Bronchial epithelial cell (primary cell): ENCODE measurements around the gene GAS2. TPM values are rescaled to one million over a fixed set of nuclear protein-coding genes. Genes with fewer than 3 reads are reported as not detected.

ENCODE experiments used
- DNase-seq: peaks from one replicate; pipeline ENCODE4 v3.0.0-alpha.2; 2010; ENCODE audit warnings: low read depth
- FAIRE-seq: peaks from 2 replicates; lab custom pipeline; 2011; peaks lifted over from hg19 to GRCh38; lab: Jason Lieb, UNC
- H3K27me3 ChIP-seq: 2 replicates; pipeline ENCODE4 v1.5.1; 2011; ENCODE audit warnings: low read length; ENCODE audit not compliant: control insufficient read depth, insufficient read depth
- H3K36me3 ChIP-seq: 2 replicates; pipeline ENCODE4 v1.5.1; 2011; ENCODE audit warnings: low read length; ENCODE audit not compliant: control insufficient read depth, insufficient read depth
- H3K4me3 ChIP-seq: 2 replicates; pipeline ENCODE4 v1.5.1; 2011; ENCODE audit warnings: mild to moderate bottlenecking, low read depth, low read length, control low read depth
- total RNA-seq: library from RNA; depleted of rRNA; stranded (reverse); fragments of >200 nt; gene quantifications from 2 replicates; pipeline ENCODE4 v1.2.1, GENCODE V29; 2014
- TF ChIP-seq, protein P1 (sequence below): IDR thresholded peaks from 2 replicates; pipeline ENCODE4 v1.5.1; 2011; ENCODE audit warnings: mild to moderate bottlenecking, moderate library complexity, low read length, control low read depth, inconsistent platforms; ENCODE audit not compliant: insufficient read depth, severe bottlenecking

GAS2 gene
- total RNA-seq, 1 donor from 2014 or later, result 1.1 TPM

DNA sequence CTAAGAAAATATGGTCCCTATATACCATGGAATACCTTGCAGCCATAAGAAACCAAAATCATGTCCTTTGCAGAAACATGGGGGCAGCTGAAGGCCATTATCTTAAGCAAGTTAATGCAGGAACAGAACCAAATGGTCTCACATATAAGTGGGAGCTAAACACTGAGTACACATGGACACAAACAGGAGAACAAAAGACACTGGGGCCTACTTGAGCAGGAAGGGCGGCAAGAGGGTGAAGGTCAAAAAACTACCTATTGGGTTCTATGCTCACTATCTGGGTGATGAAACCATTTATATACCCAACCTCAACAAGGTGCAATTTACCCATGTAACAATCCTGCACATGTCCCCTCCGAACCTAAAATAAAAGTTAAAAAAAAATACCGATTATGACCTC lies 22.5 kb downstream of the GAS2 start:
- FAIRE-seq, result no peak
- H3K4me3 ChIP-seq, result no peak overlapping the region

DNA sequence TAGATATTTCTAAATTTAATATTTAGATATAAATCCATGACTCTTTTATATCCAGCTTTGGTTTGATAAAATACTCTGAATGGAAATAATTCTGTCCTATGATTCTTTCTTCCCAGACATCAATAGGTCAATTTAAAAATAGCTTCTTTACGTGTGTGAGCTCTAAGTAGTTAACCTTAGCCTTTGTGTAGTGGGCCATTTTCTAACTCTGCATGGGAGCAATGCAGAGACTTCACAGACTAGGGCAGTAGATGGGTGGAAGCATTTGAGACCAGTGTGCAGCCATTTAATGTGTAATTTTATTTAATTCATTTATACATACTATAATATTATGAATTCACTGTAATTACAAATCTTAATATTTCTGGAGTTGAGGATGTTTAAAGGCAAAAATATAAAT lies 23.8 kb downstream of the GAS2 start:
- TF ChIP-seq, protein P1, sequence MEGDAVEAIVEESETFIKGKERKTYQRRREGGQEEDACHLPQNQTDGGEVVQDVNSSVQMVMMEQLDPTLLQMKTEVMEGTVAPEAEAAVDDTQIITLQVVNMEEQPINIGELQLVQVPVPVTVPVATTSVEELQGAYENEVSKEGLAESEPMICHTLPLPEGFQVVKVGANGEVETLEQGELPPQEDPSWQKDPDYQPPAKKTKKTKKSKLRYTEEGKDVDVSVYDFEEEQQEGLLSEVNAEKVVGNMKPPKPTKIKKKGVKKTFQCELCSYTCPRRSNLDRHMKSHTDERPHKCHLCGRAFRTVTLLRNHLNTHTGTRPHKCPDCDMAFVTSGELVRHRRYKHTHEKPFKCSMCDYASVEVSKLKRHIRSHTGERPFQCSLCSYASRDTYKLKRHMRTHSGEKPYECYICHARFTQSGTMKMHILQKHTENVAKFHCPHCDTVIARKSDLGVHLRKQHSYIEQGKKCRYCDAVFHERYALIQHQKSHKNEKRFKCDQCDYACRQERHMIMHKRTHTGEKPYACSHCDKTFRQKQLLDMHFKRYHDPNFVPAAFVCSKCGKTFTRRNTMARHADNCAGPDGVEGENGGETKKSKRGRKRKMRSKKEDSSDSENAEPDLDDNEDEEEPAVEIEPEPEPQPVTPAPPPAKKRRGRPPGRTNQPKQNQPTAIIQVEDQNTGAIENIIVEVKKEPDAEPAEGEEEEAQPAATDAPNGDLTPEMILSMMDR, result no peak
- Histone ChIP-seq H3K36me3 (no peaks in the 10 kb centered on the region), H3K27me3 (no peaks in the 10 kb centered on the region), H3K4me3 (no peak overlapping the region)
- no peak for FAIRE-seq
- DNase-seq, result no peak

More for the DNA sequence above, 22.5 kb downstream of the GAS2 start:
- TF ChIP-seq, protein P1, result no peak
- H3K27me3 ChIP-seq, result no peaks in the 10 kb centered on the region
- DNase-seq, result no peak
- no peaks in the 10 kb centered on the region for H3K36me3 ChIP-seq

DNA sequence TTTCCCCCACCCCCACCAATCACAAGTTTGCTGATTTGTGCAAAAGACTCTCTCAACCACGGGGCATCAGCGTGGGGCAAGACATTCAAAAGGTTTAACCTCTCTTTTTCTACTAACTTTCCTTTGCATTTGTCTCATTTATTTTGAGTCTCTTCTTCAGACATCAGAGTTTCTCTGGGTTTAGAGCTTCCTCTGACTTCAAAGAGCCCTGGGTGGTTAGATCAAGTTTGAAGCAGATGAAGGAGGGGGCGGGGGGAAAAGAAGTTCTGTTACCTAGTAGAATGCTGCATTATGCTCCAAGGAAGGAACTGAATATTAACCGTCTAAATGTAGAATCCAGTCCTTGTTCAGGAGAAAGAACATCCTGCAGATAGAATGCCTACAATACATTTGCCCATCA lies 24.5 kb downstream of the GAS2 start:
- DNase-seq (no peak), FAIRE-seq (no peak)
- no peak overlapping the region for H3K4me3 ChIP-seq
- no peaks in the 10 kb centered on the region for H3K36me3 ChIP-seq
- TF ChIP-seq, protein P1, result no peak
- H3K27me3 ChIP-seq, result no peaks in the 10 kb centered on the region

DNA sequence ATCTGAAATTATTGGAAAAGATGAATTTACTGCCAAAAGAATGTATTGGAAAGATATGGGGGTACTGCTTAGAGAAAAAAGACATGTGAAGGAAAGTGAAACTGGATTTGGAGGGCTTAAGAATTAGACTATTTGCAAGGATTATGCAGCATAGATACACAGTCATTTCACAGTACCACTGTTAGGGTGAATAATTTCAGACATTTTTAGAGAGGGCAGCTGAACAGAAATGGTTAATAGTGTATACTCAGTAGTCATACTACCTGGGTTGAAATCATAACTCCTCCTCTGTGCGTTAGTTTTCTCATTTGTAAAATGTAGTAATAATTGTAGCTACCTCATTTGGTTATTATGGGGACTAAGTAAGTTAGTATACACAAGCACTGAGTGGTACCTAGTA lies 33.0 kb downstream of the GAS2 start:
- no peak for DNase-seq
- FAIRE-seq, result no peak
- TF ChIP-seq, protein P1, result no peak
- no peak overlapping the region for H3K4me3 ChIP-seq
- no peaks in the 10 kb centered on the region for H3K36me3 ChIP-seq
- no peaks in the 10 kb centered on the region for H3K27me3 ChIP-seq

DNA sequence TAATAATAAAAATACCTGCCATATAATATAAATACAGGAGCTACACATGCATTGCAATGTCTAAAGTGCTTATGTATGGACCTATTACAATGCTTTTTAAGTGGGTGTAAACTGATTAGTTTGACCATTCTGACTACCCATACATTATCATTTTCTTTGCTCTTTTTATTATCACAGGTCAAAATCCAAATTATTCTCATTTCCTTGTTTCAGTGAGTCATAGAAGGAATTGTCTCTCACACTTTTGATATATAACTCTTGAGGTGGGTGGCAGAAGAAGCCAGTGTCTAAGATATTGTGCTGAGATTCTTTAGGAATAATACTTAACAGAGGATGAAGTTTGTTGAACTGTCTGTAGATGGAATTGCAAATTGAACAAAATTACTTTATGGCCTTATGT lies 35.6 kb downstream of the GAS2 start:
- no peak for FAIRE-seq
- H3K4me3 ChIP-seq, result no peak overlapping the region

DNA sequence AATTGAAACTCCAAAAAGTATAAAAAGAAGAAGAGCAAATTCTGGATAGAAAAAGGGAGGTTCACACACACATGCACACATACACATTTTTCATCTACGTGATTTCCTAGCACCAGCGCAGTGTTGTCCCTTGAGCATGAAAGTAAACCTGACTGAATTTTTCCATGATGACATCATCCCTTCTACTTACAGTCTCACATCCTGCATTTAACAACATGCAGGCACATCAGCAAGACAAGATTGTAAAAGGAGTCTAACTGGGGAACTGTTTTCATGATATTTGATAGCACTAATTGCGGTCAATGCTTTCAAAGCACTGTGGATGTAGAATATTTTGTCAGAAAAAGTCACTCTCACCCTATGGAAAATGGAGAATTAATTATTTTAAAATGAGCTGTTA lies 36.6 kb downstream of the GAS2 start:
- TF ChIP-seq, protein P1, result no peak
- Histone ChIP-seq H3K27me3 (no peaks in the 10 kb centered on the region), H3K36me3 (no peaks in the 10 kb centered on the region), H3K4me3 (no peak overlapping the region)
- DNase-seq (peak; percentile 94), FAIRE-seq (no peak)

More for the DNA sequence above, 35.6 kb downstream of the GAS2 start:
- no peaks in the 10 kb centered on the region for H3K27me3 ChIP-seq
- TF ChIP-seq, protein P1, result no peak
- no peaks in the 10 kb centered on the region for H3K36me3 ChIP-seq
- peak; percentile 10 for DNase-seq
